GM12872 (cell line): Measurements from ENCODE around the gene RECK.

Experiments
- TF ChIP-seq, protein P1 (sequence below): IDR thresholded peaks from 3 replicates; pipeline ENCODE4 v1.5.1; 2011; ENCODE audit warnings: low read depth, mild to moderate bottlenecking, low read length, moderate library complexity; ENCODE audit not compliant: insufficient read depth

The RECK gene

GRCh38 chr9:36074870-36075532, 38.3 kb downstream of the RECK start:
- TF ChIP-seq, protein P1, sequence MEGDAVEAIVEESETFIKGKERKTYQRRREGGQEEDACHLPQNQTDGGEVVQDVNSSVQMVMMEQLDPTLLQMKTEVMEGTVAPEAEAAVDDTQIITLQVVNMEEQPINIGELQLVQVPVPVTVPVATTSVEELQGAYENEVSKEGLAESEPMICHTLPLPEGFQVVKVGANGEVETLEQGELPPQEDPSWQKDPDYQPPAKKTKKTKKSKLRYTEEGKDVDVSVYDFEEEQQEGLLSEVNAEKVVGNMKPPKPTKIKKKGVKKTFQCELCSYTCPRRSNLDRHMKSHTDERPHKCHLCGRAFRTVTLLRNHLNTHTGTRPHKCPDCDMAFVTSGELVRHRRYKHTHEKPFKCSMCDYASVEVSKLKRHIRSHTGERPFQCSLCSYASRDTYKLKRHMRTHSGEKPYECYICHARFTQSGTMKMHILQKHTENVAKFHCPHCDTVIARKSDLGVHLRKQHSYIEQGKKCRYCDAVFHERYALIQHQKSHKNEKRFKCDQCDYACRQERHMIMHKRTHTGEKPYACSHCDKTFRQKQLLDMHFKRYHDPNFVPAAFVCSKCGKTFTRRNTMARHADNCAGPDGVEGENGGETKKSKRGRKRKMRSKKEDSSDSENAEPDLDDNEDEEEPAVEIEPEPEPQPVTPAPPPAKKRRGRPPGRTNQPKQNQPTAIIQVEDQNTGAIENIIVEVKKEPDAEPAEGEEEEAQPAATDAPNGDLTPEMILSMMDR, result no peak

GRCh38 chr9:36078051-36078450, 41.3 kb downstream of the RECK start:
- TF ChIP-seq, protein P1, result no peak

DNA sequence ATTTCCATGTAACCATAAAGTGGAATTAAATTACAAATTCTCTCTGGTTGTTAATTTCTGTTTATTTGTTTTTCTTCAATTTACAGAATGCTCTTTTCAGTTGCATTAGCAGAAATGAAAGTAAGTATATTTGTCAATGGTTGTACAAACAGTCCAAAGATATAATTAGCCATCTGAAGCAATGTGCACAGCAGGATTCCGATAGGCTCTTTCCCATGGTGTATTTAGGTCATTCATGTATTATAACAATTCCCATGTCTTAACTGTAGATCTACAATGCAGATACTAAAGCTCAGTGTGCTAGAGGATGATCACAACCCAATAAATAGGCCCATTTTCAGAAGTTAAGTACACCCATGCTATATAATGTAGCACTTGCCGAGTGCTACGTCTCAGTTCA, 43.8 kb downstream of the RECK start:
- TF ChIP-seq, protein P1, result no peak

DNA sequence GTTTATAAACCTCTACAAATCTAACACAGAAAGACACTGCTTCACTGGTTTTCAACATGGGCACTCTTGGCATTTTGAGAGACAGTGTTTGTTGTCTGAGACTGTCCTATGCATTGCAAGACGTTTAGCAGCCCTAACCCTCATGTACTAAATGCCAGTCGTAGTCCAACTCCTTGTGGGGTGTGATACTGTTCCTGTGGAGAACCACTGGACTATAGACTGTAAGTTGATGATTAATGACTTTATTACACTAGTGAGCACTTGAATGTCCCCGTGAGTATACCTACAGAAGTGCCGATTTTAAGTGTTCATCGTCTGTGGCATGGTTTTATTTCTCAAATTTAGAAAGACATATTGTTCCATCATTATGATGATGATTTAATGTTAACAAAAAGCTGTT, 46.2 kb downstream of the RECK start:
- TF ChIP-seq, protein P1, result no peak

DNA sequence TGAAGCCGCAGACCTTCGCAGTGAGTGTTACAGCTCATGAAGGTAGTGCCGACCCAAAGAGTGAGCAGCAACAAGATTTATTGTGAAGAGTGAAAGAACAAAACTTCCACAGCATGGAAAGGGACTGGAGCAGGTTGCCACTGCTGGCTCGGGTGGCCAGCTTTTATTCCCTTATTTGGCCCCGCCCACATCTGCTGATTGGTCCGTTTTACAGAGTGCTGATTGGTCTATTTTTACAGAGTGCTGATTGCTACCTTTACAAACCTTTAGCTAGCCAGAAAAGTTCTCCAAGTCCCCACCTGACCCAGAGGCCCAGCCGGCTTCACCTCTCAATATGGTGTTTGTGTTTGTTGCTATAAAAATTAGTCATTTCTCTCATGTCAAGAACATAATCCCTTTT, 49.7 kb downstream of the RECK start:
- TF ChIP-seq, protein P1, result no peak

DNA sequence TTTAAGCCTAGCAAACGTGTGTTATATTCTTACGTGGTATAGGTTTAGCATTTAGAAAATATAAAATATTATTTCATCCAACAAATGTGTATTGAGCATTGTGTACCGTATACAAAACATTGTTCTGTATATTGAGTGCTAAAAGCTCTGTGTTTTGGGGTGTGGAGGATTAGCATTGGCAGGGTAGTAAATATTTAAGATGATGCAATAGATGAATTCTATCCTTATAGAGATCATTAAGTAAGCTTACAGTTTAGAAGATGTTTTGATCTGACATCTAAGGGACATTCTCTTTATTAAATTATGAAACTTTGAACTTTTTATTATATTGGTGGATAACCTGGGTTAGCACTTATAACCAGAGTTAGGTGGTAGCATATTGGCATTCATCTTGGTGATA, 51.3 kb downstream of the RECK start:
- TF ChIP-seq, protein P1, result no peak

DNA sequence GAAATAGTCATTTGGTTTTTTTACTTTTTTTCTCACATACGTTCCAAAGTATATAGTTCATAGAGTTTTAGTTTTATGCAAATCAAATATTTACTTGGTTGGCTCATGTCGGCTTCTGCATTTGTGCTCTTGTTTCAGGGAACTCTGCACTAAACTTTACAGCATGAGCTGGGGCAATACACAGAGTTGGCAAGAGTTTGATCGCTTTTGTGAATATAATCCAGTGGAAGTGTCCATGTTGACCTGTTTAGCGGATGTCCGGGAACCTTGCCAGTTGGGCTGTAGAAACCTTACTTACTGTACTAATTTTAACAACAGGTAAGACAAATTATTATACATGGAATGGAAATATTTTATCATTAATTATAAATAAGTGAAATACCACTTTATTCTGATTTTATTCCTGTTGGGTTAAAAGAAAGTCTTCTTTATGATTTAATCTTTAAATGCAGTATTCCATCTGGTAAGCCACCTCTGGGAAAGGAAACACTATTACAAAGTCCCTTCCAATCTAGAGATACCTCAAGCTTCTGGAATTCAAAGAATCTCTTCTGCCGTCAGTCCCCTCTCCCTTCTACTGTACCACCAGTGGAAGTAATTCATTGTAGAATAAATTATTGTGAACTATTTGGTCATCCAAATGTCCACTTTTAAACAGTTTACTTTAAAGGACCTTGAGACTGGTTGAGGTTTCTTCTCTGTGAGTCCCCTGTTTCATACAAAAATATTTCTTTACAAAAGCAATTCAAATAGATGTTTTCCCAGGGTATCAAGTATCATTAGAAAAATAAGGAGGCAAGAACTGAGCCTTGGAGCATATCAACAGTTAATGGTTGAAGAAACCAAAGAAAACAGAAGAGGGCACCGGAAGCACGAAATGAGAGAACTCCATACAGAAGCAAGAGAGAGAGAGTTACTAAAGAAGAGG, 54.6 kb downstream of the RECK start:
- TF ChIP-seq, protein P1, result no peak
